ENCODE data around the gene LRPAP1. TPM values are rescaled to one million over a fixed set of nuclear protein-coding genes. Genes with fewer than 3 reads are reported as not detected.

LRPAP1 gene
- total RNA-seq, 1 experiment from 2014 or later = 109 TPM

- no peaks in the 10 kb centered on the region for H3K4me1 ChIP-seq (ENCODE audit: control insufficient read depth in 1 of 2, insufficient read depth in 2 of 2, low read length in 2 of 2)
- H4K20me1 ChIP-seq (ENCODE audit: insufficient read depth) = no peaks in the 10 kb centered on the region
- ATAC-seq = no peak
- H3K9me2 ChIP-seq (ENCODE audit: insufficient read depth) = no peaks in the 10 kb centered on the region
- H3K36me3 ChIP-seq (ENCODE audit: control insufficient read depth in 1 of 2, insufficient read depth in 2 of 2, low read length in 2 of 2) = peaks cover 0 to 2% of the 10 kb centered on the region in 2 experiments; a peak in 1 of 4 replicates
- TF ChIP-seq CBX3 (IDR thresholded peaks at IDR 0.05; ENCODE audit: low read depth) (no peak), REST (IDR thresholded peaks at IDR 0.05; ENCODE audit: low read depth) (no peak), ZNF274 (IDR thresholded peaks at IDR 0.05; ENCODE audit: low read depth, low read length) (no peak), CTCF (IDR thresholded peaks at IDR 0.05 in 2 of 3, conservative IDR thresholded peaks at IDR 0.05 in 1 of 3; ENCODE audit: borderline replicate concordance in 1 of 3, insufficient read depth in 1 of 3, low read depth in 2 of 3, low read length in 2 of 3) (no peak), POLR2A (IDR thresholded peaks at IDR 0.05; ENCODE audit: borderline replicate concordance, extremely low read depth, insufficient read depth, insufficient read length) (no peak), ZFX (IDR thresholded peaks at IDR 0.05) (no peak), SP1 (IDR thresholded peaks at IDR 0.05; ENCODE audit: low read depth) (no peak), FOSL1 (IDR thresholded peaks at IDR 0.05; ENCODE audit: low read depth) (no peak), SRF (IDR thresholded peaks at IDR 0.05; ENCODE audit: low read depth) (no peak), SIN3A (IDR thresholded peaks at IDR 0.05; ENCODE audit: low read depth) (no peak), RAD21 (IDR thresholded peaks at IDR 0.05; ENCODE audit: low read depth) (no peak), CEBPB (IDR thresholded peaks at IDR 0.05; ENCODE audit: low read depth) (no peak), TCF7L2 (IDR thresholded peaks at IDR 0.05; ENCODE audit: borderline replicate concordance, extremely low read depth, insufficient read depth, insufficient read length) (no peak), EZH2 (IDR thresholded peaks at IDR 0.05) (no peak), EGR1 (IDR thresholded peaks at IDR 0.05; ENCODE audit: low read depth) (no peak)
- TF ChIP-seq, protein P1, sequence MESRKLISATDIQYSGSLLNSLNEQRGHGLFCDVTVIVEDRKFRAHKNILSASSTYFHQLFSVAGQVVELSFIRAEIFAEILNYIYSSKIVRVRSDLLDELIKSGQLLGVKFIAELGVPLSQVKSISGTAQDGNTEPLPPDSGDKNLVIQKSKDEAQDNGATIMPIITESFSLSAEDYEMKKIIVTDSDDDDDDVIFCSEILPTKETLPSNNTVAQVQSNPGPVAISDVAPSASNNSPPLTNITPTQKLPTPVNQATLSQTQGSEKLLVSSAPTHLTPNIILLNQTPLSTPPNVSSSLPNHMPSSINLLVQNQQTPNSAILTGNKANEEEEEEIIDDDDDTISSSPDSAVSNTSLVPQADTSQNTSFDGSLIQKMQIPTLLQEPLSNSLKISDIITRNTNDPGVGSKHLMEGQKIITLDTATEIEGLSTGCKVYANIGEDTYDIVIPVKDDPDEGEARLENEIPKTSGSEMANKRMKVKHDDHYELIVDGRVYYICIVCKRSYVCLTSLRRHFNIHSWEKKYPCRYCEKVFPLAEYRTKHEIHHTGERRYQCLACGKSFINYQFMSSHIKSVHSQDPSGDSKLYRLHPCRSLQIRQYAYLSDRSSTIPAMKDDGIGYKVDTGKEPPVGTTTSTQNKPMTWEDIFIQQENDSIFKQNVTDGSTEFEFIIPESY (IDR thresholded peaks at IDR 0.05; ENCODE audit: extremely low read depth, insufficient replicate concordance, low read length) = no peak
- TF ChIP-seq, protein P2, sequence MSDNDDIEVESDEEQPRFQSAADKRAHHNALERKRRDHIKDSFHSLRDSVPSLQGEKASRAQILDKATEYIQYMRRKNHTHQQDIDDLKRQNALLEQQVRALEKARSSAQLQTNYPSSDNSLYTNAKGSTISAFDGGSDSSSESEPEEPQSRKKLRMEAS (IDR thresholded peaks at IDR 0.05) = no peak
- H3K4me3 ChIP-seq (replicated peaks in 1 of 2; ENCODE audit: low read depth in 1 of 2, low read length in 2 of 2) = no peak overlapping the region
- H2AFZ ChIP-seq (ENCODE audit: low read depth, low read length, poor library complexity, severe bottlenecking) = no peak overlapping the region
- H3K4me2 ChIP-seq (ENCODE audit: low read length) = no peak overlapping the region
- DNase-seq (ENCODE audit: low read depth, low spot score) = no peak
- H3K9me3 ChIP-seq (ENCODE audit: control insufficient read depth in 1 of 2, insufficient read depth in 1 of 2, low read depth in 1 of 2, low read length in 2 of 2) = no peaks in the 10 kb centered on the region
- H3K27ac ChIP-seq (ENCODE audit: low read depth, low read length) = no peak overlapping the region
- intact Hi-C loops (cut with micrococcal nuclease) = no loop called here
- POLR2A ChIA-PET = no interaction called here
- RAD21 ChIA-PET (ENCODE audit: low non-redundant PET in 1 of 2, low total read pairs in 2 of 2, uncharacterized antibody in 2 of 2, unreplicated experiment in 2 of 2) = no interaction called here
- no peaks in the 10 kb centered on the region for H3K27me3 ChIP-seq (ENCODE audit: insufficient read depth, low read length)
- CTCF ChIA-PET = no interaction called here
- peaks cover 18% of the 10 kb centered on the region; the same call in 1 of the 2 replicates for H3K79me2 ChIP-seq (ENCODE audit: insufficient read depth, low read length)
- no peak overlapping the region for H3K9ac ChIP-seq (ENCODE audit: low read length)
- no TSS peak for BruUV-seq (replicated peaks)
Measured at GRCh38 chr4:3500111-3500510, 32.1 kb downstream of the LRPAP1 start.

Data from HCT116 (cell line).